Lower leg skin (tissue), 4 donors: ENCODE measurements around the gene TNN. TPM values are rescaled to one million over a fixed set of nuclear protein-coding genes. Genes with fewer than 3 reads are reported as not detected.

Experiments
- total RNA-seq, 4 donors: library from RNA; depleted of rRNA; stranded (reverse); fragments of >200 nt; gene quantifications; one replicate each; pipeline ENCODE4 v1.1.0, GENCODE V29; 2016

Gene TNN
- total RNA-seq, 4 donors from 2014 or later = 0.30 to 2.5 (median 0.84) TPM

Other genes with a start within 250 kb of the TNN start
- gene CACYBP, start 67.9 kb upstream of the TNN start, total RNA-seq = 10 to 100 TPM; 53.4 to 80.9 (median 57.9) TPM
- 10 to 100 TPM in 3 of 4 donors, 1 to 10 TPM in 1; 6.4 to 16.5 (median 12.8) TPM for gene MRPS14, start 44.4 kb upstream of the TNN start, total RNA-seq
- gene KIAA0040, start 124.9 kb downstream of the TNN start, total RNA-seq = 10 to 100 TPM; 12.3 to 16.3 (median 15.0) TPM